ENCODE measurements around the gene FGD6. TPM values are rescaled to one million over a fixed set of nuclear protein-coding genes. Genes with fewer than 3 reads are reported as not detected.

The FGD6 gene
- total RNA-seq, 1 experiment from 2014 or later, result 66.6 TPM

DNA sequence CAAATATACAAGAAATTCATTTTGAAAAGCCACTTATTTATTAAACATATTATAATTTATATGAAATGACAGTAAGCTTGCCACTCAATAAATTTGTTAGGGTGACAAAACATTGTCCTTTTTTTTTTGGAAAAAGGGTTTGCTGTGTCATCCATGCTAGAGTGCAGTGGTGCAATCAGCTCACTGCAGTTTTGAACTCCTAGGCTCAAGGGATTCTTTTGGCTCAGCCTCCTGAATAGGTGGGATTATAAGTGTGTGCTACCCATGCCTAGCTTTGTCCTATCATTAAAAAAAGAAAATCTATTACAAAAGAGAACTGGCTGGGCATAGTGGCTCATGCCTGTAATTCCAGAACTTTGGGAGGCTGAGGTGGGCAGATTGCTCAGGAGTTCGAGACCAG is 66.8 kb downstream of the FGD6 start:
- H3K9me3 Mint-ChIP-seq (ENCODE audit: low read depth, unreplicated experiment), result no peaks in the 10 kb centered on the region
- TF ChIP-seq, protein P1, sequence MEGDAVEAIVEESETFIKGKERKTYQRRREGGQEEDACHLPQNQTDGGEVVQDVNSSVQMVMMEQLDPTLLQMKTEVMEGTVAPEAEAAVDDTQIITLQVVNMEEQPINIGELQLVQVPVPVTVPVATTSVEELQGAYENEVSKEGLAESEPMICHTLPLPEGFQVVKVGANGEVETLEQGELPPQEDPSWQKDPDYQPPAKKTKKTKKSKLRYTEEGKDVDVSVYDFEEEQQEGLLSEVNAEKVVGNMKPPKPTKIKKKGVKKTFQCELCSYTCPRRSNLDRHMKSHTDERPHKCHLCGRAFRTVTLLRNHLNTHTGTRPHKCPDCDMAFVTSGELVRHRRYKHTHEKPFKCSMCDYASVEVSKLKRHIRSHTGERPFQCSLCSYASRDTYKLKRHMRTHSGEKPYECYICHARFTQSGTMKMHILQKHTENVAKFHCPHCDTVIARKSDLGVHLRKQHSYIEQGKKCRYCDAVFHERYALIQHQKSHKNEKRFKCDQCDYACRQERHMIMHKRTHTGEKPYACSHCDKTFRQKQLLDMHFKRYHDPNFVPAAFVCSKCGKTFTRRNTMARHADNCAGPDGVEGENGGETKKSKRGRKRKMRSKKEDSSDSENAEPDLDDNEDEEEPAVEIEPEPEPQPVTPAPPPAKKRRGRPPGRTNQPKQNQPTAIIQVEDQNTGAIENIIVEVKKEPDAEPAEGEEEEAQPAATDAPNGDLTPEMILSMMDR (IDR thresholded peaks at IDR 0.05; ENCODE audit: unreplicated experiment), result no peak
- no peak for DNase-seq
- peaks cover 13% of the 10 kb centered on the region for H3K4me1 Mint-ChIP-seq (ENCODE audit: low read depth, unreplicated experiment)
- intact Hi-C loops (cut with micrococcal nuclease; ENCODE audit: unreplicated experiment), result no loop called here
- H3K4me3 Mint-ChIP-seq (ENCODE audit: low read depth, unreplicated experiment), result no peak overlapping the region
- no peaks in the 10 kb centered on the region for H3K27me3 Mint-ChIP-seq (ENCODE audit: unreplicated experiment)
- no peak overlapping the region for H3K27ac Mint-ChIP-seq (ENCODE audit: unreplicated experiment)
- CTCF ChIA-PET, result interaction anchor here (0.7 kb wide), 1 partner anchor 184 kb away, joined by 3 read pairs; no protein-coding TSS in a partner anchor
- BruUV-seq (replicated peaks), result no TSS peak
- peaks cover 43% of the 10 kb centered on the region for H3K36me3 Mint-ChIP-seq (ENCODE audit: insufficient read depth, unreplicated experiment)

DNA sequence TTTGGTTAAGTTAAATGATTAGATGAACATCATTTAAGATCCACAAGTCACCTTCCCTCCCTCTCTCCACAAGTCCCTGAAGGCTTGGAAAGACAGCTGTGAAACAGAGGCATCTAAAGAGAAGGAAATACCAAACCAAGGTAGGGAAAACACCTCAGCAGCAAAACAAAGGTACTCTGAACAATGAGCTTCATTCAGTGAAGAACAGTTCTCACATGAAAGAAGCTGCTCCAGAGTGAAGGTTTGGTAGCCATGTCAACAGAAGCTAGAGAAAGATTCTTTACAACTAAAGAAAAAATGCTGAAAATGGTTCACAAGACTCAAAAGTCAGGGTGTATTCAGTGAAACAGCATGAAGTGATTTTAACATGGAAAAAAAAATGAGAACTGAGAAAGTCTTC is 69.4 kb downstream of the FGD6 start:
- TF ChIP-seq, protein P1 (IDR thresholded peaks at IDR 0.05; ENCODE audit: unreplicated experiment), result no peak
- peak; percentile 27 for DNase-seq
- CTCF ChIA-PET, result interaction anchor here (0.5 to 1.9 kb wide), 4 partner anchors 12 to 53 kb away, joined by 3 to 5 read pairs (median 4); no protein-coding TSS in a partner anchor
- intact Hi-C loops (cut with micrococcal nuclease; ENCODE audit: unreplicated experiment), result no loop called here
- no peaks in the 10 kb centered on the region for H3K9me3 Mint-ChIP-seq (ENCODE audit: low read depth, unreplicated experiment)
- H3K4me1 Mint-ChIP-seq (ENCODE audit: low read depth, unreplicated experiment), result peaks cover 13% of the 10 kb centered on the region
- peaks cover 39% of the 10 kb centered on the region for H3K36me3 Mint-ChIP-seq (ENCODE audit: insufficient read depth, unreplicated experiment)
- no TSS peak for BruUV-seq (replicated peaks)
- H3K27ac Mint-ChIP-seq (ENCODE audit: unreplicated experiment), result peak overlapping the region; percentile 53
- H3K4me3 Mint-ChIP-seq (ENCODE audit: low read depth, unreplicated experiment), result no peak overlapping the region
- H3K27me3 Mint-ChIP-seq (ENCODE audit: unreplicated experiment), result no peaks in the 10 kb centered on the region

DNA sequence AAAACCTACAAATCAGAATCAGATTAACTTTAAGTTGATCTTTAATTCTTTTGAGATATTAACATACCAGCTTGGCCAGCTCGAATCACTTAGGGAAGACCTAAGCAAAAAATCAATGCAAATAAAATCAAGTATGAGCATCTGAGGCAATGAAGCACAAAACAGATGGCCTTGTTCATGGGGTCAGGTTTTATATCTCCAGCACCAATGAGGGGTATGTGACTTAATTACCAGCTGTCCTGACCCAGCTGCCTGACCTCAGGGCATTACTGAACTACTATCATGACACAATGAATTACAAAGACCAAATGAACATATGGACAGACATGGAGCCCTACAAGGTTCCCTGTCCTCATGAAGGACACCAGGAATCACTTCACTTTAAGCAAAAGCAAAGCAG is 70.5 kb downstream of the FGD6 start:
- CTCF ChIA-PET, result interaction anchor here (1.5 to 1.9 kb wide), 2 partner anchors 54 to 185 kb away, joined by 3 to 4 read pairs; no protein-coding TSS in a partner anchor
- no peak overlapping the region for H3K4me3 Mint-ChIP-seq (ENCODE audit: low read depth, unreplicated experiment)
- no peak for DNase-seq
- TF ChIP-seq, protein P1 (IDR thresholded peaks at IDR 0.05; ENCODE audit: unreplicated experiment), result no peak
- H3K9me3 Mint-ChIP-seq (ENCODE audit: low read depth, unreplicated experiment), result no peaks in the 10 kb centered on the region
- peak overlapping the region; percentile 53 for H3K27ac Mint-ChIP-seq (ENCODE audit: unreplicated experiment)
- intact Hi-C loops (cut with micrococcal nuclease; ENCODE audit: unreplicated experiment), result no loop called here
- peaks cover 37% of the 10 kb centered on the region for H3K36me3 Mint-ChIP-seq (ENCODE audit: insufficient read depth, unreplicated experiment)
- BruUV-seq (replicated peaks), result no TSS peak
- H3K4me1 Mint-ChIP-seq (ENCODE audit: low read depth, unreplicated experiment), result peaks cover 13% of the 10 kb centered on the region
- no peaks in the 10 kb centered on the region for H3K27me3 Mint-ChIP-seq (ENCODE audit: unreplicated experiment)

DNA sequence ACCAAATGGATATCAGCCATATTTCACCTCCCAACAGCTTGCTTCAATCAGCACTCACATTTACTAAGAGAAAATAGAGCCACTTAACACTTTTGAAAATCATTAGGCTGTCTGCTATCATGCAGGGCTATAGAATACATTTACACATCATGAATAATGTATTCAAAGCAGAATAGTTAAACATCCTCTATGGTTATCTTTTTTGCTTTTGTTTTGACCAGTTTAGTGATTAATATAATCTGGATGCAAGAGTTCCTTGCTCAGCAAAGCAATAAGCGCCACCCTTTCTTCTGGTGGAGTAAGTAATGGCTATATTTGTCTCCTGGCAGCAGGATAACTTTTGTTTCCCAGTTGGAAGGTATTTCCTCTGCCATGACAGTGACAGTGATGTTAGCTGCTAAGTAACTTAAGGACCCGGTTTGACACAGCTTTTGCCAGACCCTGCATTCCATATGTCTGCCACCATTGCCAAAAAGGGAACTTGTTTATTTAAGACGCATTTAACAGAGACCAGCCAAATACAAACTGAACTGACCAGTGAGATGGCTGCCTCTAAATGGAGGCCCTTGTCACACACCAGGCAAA is 73.6 kb downstream of the FGD6 start:
- peaks cover 52% of the 10 kb centered on the region for H3K36me3 Mint-ChIP-seq (ENCODE audit: insufficient read depth, unreplicated experiment)
- H3K9me3 Mint-ChIP-seq (ENCODE audit: low read depth, unreplicated experiment), result no peaks in the 10 kb centered on the region
- intact Hi-C loops (cut with micrococcal nuclease; ENCODE audit: unreplicated experiment), result no loop called here
- no TSS peak for BruUV-seq (replicated peaks)
- TF ChIP-seq, protein P1 (IDR thresholded peaks at IDR 0.05; ENCODE audit: unreplicated experiment), result no peak
- no peak overlapping the region for H3K27ac Mint-ChIP-seq (ENCODE audit: unreplicated experiment)
- CTCF ChIA-PET, result interaction anchor here (0.6 kb wide), 2 partner anchors 44 to 376 kb away, joined by 5 to 9 read pairs; no protein-coding TSS in a partner anchor
- no peak overlapping the region for H3K4me3 Mint-ChIP-seq (ENCODE audit: low read depth, unreplicated experiment)
- no peak for DNase-seq
- peaks cover 13% of the 10 kb centered on the region for H3K4me1 Mint-ChIP-seq (ENCODE audit: low read depth, unreplicated experiment)
- H3K27me3 Mint-ChIP-seq (ENCODE audit: unreplicated experiment), result no peaks in the 10 kb centered on the region
